ENCODE data around the gene RO60. TPM values are rescaled to one million over a fixed set of nuclear protein-coding genes. Genes with fewer than 3 reads are reported as not detected.

The RO60 gene
- total RNA-seq, 1 experiment from 2014 or later: 37.9 TPM

- H3K9me2 ChIP-seq (replicated peaks; ENCODE audit: low read length): no peaks in the 10 kb centered on the region
- H4K20me1 ChIP-seq (ENCODE audit: low read length): no peaks in the 10 kb centered on the region
- TF ChIP-seq EZH2phosphoT487 (IDR thresholded peaks at IDR 0.05; ENCODE audit: borderline replicate concordance, low read length) (no peak), EZH2 (IDR thresholded peaks at IDR 0.05; ENCODE audit: low read length, unreplicated experiment) (no peak)
- TF ChIP-seq, protein P1, sequence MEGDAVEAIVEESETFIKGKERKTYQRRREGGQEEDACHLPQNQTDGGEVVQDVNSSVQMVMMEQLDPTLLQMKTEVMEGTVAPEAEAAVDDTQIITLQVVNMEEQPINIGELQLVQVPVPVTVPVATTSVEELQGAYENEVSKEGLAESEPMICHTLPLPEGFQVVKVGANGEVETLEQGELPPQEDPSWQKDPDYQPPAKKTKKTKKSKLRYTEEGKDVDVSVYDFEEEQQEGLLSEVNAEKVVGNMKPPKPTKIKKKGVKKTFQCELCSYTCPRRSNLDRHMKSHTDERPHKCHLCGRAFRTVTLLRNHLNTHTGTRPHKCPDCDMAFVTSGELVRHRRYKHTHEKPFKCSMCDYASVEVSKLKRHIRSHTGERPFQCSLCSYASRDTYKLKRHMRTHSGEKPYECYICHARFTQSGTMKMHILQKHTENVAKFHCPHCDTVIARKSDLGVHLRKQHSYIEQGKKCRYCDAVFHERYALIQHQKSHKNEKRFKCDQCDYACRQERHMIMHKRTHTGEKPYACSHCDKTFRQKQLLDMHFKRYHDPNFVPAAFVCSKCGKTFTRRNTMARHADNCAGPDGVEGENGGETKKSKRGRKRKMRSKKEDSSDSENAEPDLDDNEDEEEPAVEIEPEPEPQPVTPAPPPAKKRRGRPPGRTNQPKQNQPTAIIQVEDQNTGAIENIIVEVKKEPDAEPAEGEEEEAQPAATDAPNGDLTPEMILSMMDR (conservative IDR thresholded peaks at IDR 0.05; ENCODE audit: low read depth, low read length): no peak
- ATAC-seq: no peak
- BruUV-seq (replicated peaks): no TSS peak
- no peaks in the 10 kb centered on the region for H3K4me1 ChIP-seq (ENCODE audit: insufficient read depth, low read length)
- no peak overlapping the region for H3K27ac ChIP-seq (ENCODE audit: low read length)
- no peak overlapping the region for H2AFZ ChIP-seq (ENCODE audit: low read length)
- intact Hi-C loops (cut with micrococcal nuclease): no loop called here
- no peaks in the 10 kb centered on the region for H3K79me2 ChIP-seq (ENCODE audit: low read length)
- H3K27me3 ChIP-seq (ENCODE audit: low read length): no peaks in the 10 kb centered on the region
- ChIA-PET POLR2A (ENCODE audit: unreplicated experiment) (no interaction called here), CTCF (no interaction called here)
- no peak overlapping the region for H3K4me3 ChIP-seq (ENCODE audit: low read length)
- no peaks in the 10 kb centered on the region for H3F3A ChIP-seq (ENCODE audit: low read length, unreplicated experiment)
- H3K9me3 ChIP-seq (ENCODE audit: low read length): no peaks in the 10 kb centered on the region
- H3K36me3 ChIP-seq (ENCODE audit: low read depth, low read length): peaks cover 20% of the 10 kb centered on the region; the same call in 1 of the 2 replicates
- no peak overlapping the region for H3K4me2 ChIP-seq (ENCODE audit: low read length)
- no peak overlapping the region for H3K9ac ChIP-seq (ENCODE audit: low read length)
- DNase-seq: no peak
These were observed 26.9 kb downstream of the RO60 start for GRCh38 chr1:193086342-193086741.

- POLR2A ChIA-PET (ENCODE audit: unreplicated experiment): no interaction called here
- ATAC-seq: no peak
- CTCF ChIA-PET: no interaction called here
These were observed 28.5 kb downstream of the RO60 start for GRCh38 chr1:193087893-193088292.

GRCh38 chr1:193090865-193091264 lies 31.5 kb downstream of the RO60 start:
- no peak overlapping the region for H3K9ac ChIP-seq (ENCODE audit: low read length)
- TF ChIP-seq, protein P1 (conservative IDR thresholded peaks at IDR 0.05; ENCODE audit: low read depth, low read length): no peak
- TF ChIP-seq EZH2 (IDR thresholded peaks at IDR 0.05; ENCODE audit: low read length, unreplicated experiment) (no peak), EZH2phosphoT487 (IDR thresholded peaks at IDR 0.05; ENCODE audit: borderline replicate concordance, low read length) (no peak)
- no peaks in the 10 kb centered on the region for H3K79me2 ChIP-seq (ENCODE audit: low read length)
- no TSS peak for BruUV-seq (replicated peaks)
- H3K27me3 ChIP-seq (ENCODE audit: low read length): no peaks in the 10 kb centered on the region
- no peaks in the 10 kb centered on the region for H3K4me1 ChIP-seq (ENCODE audit: insufficient read depth, low read length)
- no peak overlapping the region for H2AFZ ChIP-seq (ENCODE audit: low read length)
- no peaks in the 10 kb centered on the region for H3F3A ChIP-seq (ENCODE audit: low read length, unreplicated experiment)
- no peak for DNase-seq
- H3K4me2 ChIP-seq (ENCODE audit: low read length): no peak overlapping the region
- H3K4me3 ChIP-seq (ENCODE audit: low read length): no peak overlapping the region
- H4K20me1 ChIP-seq (ENCODE audit: low read length): no peaks in the 10 kb centered on the region
- POLR2A ChIA-PET (ENCODE audit: unreplicated experiment): no interaction called here
- no peaks in the 10 kb centered on the region for H3K9me2 ChIP-seq (replicated peaks; ENCODE audit: low read length)
- H3K9me3 ChIP-seq (ENCODE audit: low read length): no peaks in the 10 kb centered on the region
- ATAC-seq: no peak
- CTCF ChIA-PET: no interaction called here
- H3K36me3 ChIP-seq (ENCODE audit: low read depth, low read length): peaks cover 5% of the 10 kb centered on the region; the same call in 1 of the 2 replicates
- no peak overlapping the region for H3K27ac ChIP-seq (ENCODE audit: low read length)
- intact Hi-C loops (cut with micrococcal nuclease): no loop called here

More at GRCh38 chr1:193087893-193088292, 28.5 kb downstream of the RO60 start:
- Histone ChIP-seq H3K4me3 (ENCODE audit: low read length) (no peak overlapping the region), H4K20me1 (ENCODE audit: low read length) (no peaks in the 10 kb centered on the region), H2AFZ (ENCODE audit: low read length) (no peak overlapping the region), H3K9ac (ENCODE audit: low read length) (no peak overlapping the region), H3K9me3 (ENCODE audit: low read length) (no peaks in the 10 kb centered on the region), H3K4me2 (ENCODE audit: low read length) (no peak overlapping the region), H3K4me1 (ENCODE audit: insufficient read depth, low read length) (no peaks in the 10 kb centered on the region), H3K27ac (ENCODE audit: low read length) (no peak overlapping the region), H3K36me3 (ENCODE audit: low read depth, low read length) (peaks cover 17% of the 10 kb centered on the region; the same call in 1 of the 2 replicates), H3K79me2 (ENCODE audit: low read length) (no peaks in the 10 kb centered on the region), H3F3A (ENCODE audit: low read length, unreplicated experiment) (no peaks in the 10 kb centered on the region), H3K9me2 (replicated peaks; ENCODE audit: low read length) (no peaks in the 10 kb centered on the region), H3K27me3 (ENCODE audit: low read length) (no peaks in the 10 kb centered on the region)
- TF ChIP-seq EZH2 (IDR thresholded peaks at IDR 0.05; ENCODE audit: low read length, unreplicated experiment) (no peak), EZH2phosphoT487 (IDR thresholded peaks at IDR 0.05; ENCODE audit: borderline replicate concordance, low read length) (no peak)
- TF ChIP-seq, protein P1 (conservative IDR thresholded peaks at IDR 0.05; ENCODE audit: low read depth, low read length): no peak
- no TSS peak for BruUV-seq (replicated peaks)
- intact Hi-C loops (cut with micrococcal nuclease): no loop called here
- no peak for DNase-seq
